DMS114 treated with DMSO at 0.1 percent for 48 hours (cell line): ENCODE measurements around the gene CLMN.

Source experiments
- DNase-seq: peaks from one replicate; lab custom pipeline; 2025; ENCODE audit not compliant: unreplicated experiment; lab: John Stamatoyannopoulos, UW

Gene CLMN

DNA sequence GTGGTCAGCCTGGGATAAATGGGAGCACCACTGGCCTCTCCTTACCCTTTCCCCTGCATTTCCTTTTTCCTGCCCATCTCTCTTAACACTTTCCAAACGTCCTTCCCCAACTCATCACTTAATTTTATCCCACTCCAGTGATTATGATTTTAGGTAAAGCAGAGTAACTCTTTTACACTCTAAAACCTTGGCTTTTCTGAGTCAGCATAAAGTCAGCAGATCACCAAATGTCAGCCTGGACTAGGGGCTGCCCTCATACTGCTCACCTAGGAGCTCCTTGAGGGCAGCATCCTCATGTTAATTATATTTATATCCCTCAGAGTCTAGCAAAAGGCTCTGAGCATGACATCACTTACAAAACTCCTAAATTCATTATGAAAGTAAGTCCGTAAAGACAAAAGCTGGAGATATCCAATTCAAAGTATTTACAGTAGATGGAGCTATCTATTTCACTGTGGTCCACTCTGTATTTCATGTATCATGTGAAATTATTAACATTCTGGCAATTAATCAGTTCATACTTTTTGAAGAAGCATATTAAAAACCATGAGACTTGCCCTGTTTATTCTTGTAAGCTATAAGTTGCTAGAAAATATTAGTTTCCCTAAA, 145.4 kb downstream of the CLMN start:
- no peak for DNase-seq

DNA sequence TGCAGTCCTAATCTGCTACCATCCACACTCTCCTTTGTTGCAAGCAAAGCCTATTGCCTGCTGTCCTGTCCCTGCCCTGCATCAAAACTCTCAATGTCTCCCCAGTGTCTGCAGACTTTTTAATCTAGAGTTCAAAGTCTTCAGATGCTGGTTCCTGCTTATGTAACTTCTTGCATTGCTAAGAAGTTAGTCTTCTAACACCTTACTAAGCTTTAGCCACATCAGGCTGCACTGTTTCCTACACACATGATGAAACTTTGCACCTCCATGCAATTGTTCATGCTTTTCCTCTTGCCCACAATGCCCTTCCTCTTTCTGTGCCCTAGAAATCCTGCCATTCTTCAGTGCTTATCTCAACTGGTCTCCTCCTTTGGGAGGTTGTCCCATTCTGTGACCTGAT, 146.2 kb downstream of the CLMN start:
- DNase-seq: no peak

DNA sequence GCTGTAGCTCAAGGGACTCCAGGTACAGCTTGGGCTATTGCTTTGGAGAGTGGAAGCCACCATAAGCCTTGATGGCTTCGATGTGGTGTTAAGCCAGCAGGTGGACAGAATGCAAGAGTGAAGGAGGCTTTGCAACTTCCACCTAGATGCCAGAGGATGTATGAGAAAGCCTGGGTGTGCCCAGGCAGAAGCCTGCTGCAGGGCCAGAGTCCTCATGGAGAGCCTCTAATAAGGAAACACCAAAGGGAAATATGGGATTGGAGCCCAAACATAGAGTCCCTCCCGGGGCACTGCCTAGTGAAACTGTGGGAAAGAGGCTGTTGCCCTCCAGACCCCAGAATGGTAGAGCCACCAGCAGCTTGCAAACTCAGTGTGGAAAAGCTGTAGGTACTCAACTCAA, 152.5 kb downstream of the CLMN start:
- no peak for DNase-seq

DNA sequence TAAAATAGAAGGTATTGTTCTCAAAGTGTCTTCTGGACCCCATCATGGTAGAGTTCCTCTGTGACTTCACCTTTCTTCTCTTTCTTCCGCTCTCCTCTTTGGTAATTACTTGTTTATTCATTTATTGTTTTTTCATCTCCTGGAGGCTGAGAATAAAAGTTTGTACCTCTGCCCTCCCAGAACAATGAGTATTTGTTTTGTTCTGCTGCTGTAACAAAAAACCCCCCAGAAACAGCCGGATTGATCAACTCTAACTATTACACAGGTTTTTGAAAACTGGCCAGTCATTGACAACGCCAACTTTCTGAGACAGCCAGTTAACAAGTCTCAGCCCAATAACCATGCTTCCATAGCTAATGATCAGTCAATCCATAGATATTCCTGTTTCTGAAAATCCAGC, 154.2 kb downstream of the CLMN start:
- DNase-seq: no peak

DNA sequence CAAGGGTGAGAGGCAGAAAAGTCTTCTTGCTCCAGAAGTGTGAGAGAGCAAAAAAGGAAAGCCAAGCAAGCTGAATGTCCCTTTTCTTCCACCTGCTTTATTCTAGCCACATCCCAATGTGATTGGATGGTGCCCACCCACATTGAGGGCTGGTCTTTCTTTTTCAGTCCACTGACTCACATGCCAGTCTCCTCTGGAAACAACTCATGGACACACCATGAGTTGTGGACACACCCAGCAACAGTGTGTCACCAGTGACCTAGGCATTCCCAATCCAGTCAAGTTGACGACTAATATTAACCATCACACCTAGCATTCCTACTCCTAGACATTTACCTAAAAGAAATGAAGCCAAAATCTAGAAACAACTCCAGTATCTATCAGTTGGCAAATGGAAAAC, 155.2 kb downstream of the CLMN start:
- DNase-seq: no peak

DNA sequence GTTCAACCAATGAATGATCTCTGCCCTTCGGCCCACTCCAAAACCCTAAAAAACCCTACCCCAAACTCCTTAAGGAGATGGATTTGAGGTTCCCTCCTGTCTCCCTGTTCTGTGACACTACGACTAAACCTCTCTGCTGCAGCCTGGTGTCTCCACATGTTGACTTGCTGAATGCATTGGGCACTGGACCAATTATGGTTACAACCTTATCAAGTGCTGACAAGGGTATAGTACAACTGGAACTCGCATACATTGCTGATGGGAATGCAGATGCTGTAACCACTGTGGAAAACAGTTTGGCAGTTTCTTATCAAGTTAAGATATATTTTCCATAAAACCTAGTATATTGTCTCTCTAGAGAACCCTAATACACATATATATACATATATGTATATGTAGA, 156.0 kb downstream of the CLMN start:
- DNase-seq: no peak

DNA sequence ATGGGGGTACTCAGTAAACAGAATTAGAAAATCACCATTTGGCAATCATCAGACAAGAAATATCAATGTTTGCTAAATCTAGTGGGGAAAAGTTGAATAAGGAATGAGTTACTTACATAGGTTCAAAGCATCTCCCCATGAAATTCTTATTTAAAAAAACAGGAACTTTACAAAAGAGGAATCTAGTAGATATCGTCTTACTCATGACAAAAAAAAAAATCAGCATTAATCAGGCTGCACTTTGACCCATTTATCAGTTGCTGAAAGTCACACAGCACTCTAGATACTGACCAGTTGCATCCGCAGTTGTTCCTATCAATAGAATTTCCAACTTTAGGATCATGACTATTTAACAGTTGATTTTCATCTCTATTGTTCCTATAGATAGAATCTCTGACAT, 156.6 kb downstream of the CLMN start:
- DNase-seq: no peak

DNA sequence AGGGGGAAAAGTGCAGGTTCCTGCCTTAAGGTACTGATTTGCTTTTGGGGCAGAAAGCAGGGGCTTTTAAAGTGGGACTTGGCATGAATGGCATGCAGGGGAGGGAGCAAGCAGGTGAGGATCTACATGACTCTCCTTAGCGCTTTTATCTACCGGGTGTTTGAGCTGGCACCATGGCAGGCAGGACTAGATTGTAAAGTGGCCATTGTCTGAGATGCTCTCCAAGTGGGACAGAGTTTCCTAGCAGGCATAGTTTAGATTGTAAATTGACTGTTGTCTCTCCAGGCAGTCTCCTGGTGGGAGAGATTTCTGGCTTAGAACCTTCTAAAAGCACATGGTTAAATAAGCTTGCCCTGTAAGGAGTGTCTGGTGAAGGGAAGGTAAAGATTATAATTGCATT, 157.1 kb downstream of the CLMN start:
- no peak for DNase-seq

DNA sequence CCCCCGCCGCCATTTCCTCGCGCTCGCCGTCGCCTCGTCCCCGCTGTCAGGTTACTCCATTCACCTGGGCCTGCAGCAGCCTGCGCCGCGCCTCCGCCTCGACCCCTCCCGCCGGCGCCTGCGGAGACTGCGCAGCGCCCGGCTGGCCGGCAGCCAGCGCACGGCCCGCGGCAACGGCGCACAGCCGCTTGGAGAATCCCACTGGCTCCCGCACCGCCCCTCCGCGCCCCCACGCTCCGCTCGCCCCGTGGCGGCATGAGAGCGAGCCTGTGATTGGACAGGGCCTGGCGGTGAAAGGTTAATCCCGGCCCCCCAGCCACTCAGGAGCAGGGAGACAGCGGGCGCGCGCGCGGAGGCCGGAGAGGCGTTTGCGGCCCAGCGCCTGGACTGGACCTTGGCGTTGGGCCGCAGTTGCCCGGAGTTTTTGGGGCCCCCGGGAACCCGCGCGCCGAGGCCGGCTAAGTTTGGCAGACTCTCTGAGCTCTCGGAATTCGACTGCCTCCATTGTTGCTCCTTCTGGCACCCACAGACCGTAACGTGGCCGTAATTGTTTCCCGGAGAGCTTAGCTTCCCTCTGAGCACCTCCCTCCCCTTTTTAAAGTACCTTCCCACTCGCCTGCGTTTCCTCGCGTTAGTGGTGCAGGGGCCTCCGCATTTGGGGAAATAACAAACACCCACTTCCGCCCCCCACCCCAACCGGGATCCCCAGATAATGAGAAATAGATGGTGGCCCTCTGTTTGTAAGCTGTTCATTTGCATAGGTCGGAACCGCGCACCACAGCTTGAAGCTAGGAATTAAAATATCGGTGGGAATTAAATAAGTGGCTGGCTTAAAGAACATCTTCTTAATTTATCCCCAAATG, 162.2 kb downstream of the CLMN start, which contains the start of gene DICER1:
TSS of gene DICER1 (minus strand) at position 203 of the 863 bp plus-strand sequence. CDS start 24,071 bp downstream, outside the sequence.
- peak; percentile 75 for DNase-seq

DNA sequence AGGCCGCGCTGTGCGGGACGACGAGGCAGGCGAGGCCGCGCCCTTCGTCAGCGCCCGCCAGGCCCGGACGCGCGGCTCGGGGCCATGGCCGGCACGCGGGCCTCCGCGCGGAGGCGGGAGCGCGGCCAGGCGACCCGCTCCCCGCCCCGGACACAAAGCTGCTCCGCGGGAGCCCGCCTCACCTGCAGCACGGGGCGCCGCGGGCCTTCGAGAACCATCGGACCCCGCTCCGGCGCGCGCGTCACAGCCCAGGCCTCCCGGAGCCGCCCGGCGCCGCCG, 162.7 kb downstream of the CLMN start:
- no peak for DNase-seq

DNA sequence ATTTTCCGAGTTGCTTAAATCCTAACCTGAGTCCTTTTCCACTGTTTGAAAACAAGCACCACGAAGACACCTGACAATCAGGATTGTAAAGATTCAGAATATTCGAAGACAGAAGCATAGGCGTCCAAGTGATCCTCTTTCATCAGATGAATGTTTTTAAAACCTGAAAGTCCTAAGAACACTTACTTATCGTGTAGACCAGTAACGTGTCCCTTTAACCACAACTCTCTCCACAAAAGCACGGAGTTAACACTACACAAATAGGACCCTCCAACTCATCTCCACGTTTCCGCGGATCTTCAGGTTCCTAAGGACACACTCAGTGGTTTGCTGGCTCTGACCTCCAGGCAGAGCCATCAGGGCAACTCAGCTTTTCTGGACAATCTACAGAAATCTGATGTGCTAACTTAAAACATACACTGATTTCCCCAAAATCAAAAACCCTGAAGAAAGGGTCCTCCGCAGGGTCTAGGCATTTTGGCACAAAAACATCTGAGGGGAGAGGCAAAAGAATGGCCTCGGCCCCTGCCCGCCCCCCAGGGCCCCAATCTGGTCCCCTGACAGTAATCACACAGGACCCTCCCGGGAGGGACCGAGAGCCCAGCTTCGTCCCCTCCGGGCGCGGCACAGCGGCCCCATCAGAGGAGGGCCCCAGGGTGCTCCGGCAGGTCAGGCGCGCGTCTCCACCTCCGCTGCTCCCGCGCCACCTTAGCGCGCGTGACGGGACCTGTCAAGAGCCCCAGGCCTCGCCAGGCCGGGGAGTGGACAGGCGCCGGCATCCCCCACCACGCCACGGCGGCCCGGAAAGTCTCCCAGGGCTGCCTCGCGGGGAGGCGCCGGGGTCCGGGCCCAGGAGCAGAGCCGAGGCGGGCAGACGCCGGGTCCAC, 163.3 kb downstream of the CLMN start:
- DNase-seq: no peak

DNA sequence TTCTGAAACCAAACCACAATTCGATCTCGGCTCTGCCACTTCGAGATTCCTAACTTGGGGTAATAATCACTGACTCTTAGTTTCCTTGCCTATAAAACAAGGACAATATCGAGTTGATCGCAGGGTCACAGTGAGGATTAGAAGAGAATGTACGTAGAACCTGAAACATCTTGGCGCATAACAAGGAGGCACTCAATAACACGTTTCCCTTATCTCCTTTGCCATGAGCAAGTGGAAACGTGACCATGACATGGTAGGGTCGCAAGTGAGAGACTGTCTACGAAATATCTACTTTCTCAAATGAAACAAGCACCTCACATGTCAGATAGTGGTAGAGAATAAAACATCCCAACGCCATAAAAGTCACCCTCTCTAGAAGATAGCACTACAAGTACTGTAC, 164.7 kb downstream of the CLMN start:
- no peak for DNase-seq

DNA sequence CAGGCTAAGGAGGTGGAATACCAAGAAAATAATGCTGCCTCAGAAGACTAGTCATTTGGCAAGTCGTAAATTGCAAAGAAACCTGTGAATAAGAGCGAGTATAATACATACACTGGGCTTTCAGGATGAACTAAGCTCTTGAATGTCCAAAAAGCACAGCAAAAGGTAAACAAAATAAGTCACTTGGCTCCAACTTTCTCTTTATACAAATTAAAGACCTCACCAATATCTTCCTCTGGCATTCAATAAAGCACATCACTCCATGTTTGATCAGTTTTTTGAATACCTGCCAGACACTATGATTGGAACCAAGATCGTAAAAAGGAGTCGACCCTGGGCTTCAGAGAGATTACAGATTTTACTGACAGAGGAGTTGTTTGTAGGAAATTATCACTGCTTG, 165.8 kb downstream of the CLMN start:
- DNase-seq: no peak

DNA sequence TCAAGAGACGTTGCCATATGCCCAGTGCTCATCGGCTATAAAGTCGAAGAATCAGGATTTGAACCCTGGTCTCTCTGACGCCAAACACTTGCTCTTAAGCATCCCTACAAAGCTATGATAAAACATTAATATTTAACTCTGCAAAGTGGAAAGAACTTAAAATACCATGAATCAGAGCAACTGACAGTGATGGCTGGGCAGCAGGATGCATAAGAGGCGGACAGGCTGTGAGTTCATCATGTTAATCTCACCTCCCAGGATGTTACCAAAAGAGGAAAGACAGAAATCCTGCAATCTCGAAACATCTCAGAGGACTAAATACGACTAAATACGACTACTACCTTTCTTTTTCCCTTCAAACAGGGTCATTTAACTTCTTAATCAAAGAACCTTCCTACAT, 168.1 kb downstream of the CLMN start:
- no peak for DNase-seq

DNA sequence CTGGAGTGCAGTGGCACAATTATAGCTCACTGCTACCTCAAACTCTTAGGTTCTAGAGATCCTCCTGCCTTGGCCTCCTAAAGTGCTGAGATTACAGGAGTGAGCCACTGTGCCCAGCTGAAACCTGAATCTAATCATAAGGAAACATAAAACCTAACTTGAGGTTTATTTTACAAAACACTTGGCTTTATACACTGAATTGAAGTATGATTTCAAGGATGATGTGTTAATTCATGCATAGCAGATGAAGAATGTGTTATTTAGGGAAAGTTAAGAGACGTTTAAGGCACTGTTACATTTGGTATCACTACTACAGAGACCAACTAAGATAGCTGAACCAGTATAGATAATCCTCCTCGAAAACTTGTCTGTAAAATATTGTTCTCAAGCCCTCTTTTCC, 168.8 kb downstream of the CLMN start:
- no peak for DNase-seq

DNA sequence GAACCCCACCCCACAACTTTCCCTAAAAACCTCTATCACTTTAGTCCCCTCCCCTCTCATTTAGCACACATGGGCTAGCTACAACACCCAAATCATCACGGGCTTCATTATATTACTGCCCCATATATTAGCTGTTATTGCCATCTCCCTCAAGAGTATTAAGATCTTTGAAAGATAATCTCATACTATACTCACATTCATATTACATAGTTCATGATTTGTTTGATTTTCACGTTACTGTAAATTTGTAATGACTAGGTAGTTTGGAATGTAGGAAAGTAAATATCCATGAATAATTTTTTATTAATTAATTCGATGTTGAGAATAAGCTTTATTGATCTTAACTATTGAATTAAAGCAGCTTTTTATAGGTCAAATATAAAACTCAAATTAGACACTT, 170.3 kb downstream of the CLMN start:
- DNase-seq: no peak

DNA sequence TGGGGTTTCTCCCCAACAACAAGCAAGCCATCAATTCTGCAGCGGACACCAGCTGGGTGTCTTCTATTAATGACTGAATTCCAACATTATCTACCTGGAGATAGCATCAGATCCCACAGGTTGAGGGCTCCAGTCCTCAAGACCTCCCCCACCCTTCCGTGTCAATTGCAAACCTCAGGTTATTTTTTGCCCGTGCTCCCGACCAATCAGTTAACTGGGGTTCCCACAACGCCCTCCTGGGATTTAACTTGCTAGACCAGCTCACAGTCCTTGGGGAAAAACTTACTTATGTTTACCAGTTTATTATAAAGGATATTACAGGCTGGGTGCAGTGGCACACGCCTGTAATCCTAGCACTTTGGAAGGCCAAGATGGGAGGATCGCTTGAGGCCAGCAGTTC, 172.1 kb downstream of the CLMN start:
- no peak for DNase-seq

DNA sequence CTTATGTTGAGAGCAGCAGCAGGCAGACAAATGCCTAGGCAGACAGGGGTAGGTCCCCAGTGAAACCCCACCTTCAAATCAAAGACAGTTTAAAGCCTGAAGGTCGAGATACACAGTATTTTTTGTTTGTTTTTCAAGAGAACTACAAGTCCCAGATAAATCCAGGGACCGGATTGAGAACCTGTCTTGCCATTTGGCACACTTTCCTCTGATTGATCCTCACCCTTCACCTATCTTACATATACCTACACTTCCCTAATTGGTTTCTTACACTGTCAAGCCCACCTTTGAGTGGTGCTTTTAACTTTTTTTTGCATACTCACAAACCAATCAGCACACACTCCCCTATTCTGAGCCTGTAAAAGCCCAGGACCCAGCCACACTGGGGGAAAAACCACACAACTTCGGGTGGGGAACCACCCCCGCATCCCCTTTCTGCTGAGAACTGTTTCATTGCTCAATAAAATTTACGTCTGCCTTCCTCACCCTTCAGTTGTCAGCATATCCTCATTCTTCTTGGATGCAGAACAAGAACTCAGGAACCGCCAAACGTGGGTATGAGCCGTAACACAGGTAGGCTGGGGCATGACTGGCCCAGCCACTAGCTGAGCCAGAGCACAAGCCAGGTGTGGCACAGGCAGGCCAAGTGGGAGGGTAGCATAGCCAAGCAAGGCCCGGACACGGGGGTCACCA, 173.5 kb downstream of the CLMN start:
- no peak for DNase-seq

DNA sequence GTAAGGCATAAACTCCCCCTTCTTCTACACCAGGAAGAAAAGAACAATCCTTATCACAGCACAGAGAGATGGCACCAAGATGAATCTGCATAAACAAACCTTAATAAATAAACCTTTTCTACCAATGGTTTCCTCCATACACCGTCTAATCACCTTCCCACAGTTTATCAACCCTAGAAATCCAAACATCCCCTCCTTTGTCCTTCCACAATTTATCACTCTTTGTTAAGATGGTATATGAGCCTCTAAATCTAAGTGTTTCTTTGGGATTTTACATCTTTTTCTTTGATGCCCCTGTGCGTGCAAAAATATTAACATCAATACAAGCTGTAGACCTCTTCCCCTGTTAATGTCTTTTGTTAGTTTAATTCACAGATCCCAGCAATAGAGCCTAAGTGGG, 174.9 kb downstream of the CLMN start:
- no peak for DNase-seq

DNA sequence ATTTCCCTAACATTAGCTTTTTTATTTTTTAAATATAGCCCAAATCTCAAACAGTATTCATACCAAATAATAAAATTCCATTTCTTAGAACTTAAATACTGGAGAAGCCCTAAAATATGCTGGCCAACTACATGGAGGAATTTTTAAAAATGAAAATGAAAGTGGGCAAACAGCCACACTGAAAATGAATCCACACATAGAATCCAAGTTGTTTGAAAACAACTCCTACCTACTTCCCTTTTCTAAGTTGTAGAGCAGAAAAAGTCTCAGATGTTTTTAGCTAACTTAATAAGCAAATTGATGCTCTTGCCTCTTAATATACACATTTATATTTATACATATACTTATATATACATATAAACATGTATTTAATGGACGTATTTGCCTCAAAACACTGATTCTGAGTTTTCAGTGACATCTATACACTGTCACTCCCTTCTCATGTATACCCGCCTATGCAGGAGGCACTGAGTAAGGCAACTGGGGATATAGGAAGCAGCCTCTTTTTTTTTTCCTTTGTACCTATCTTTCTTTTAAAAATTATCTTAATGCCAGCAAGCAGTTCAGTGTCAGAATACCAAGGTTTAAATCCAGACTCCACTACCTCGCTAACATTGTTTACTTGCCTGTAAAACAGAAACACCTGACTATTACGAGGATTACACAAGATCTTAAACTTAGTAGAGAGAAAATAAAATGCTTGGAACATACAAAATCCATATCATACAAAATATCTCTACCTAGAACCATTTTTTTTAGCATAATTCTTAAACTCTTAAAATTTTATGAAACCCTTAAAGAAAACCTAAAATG, 175.7 kb downstream of the CLMN start:
- DNase-seq: no peak

DNA sequence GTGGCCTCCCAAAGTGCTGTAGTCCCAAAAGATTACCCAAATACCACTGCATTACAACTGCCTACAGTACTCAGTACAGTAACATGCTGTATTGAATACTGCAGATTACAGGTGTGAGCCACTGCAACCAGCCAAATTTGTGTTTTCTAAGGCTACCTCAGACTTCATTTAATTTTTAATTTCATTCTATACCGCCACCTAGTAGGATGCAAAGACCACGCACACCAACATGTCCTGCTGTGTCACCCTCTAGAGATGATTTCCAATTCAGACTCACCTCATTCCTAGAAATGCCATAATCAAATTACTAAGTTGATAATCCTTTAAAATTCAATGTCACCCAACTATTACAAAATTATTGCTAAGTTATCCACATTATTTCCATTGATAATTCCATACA, 177.5 kb downstream of the CLMN start:
- DNase-seq: no peak
